Stimulated activated CD4-positive, alpha-beta T cell treated with anti-CD3 and anti-CD28 coated beads, Interleukin-12 subunit alpha, Interleukin-12 subunit beta, amount 100 ng/mL, for 24 hours (primary cell): Measurements from ENCODE around the gene MYO9A.
"Not testable (repeated sequence)": the region's sequence is repeated elsewhere in the genome, so short reads cannot be mapped to it uniquely, and the experiment has no call there.

Source experiments
- DNase-seq, 2 experiments: peaks; one replicate each; pipeline ENCODE4 v3.0.0-alpha.2; 2020; ENCODE audit warnings: low read depth in 2 of 2

The MYO9A gene

DNA sequence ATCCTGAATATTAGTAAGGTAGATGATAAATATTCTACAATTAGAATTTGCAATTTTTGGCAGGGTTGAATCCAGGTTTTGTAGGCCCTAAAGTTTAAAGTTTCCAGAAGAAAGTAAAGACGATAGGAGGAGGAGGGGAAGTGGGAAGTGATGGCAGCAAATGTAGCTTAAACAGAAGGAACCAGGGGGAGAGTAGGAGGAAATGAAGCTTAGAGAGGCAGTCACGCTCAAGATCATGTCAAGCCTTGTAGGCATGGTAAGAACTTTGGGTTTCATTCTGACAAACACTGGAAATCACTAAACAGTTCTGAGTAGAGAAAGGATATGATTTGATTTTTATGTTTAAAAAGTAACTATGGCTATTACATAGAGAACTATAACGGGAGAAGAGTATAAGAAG lies 243.7 kb downstream of the MYO9A start:
- DNase-seq: no peak

DNA sequence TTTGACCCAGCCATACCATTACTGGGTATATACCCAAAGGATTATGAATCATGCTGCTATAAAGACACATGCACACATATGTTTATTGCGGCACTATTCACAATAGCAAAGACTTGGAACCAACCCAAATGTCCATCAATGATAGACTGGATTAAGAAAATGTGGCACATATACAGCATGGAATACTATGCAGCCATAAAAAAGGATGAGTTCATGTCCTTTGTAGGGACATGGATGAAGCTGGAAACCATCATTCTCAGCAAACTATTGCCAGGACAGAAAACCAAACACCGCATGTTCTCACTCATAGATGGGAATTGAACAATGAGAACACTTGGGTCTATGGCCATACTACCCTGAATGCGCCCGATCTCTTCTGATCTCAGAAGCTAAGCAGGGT lies 259.7 kb downstream of the MYO9A start:
- DNase-seq: not testable (repeated sequence)

DNA sequence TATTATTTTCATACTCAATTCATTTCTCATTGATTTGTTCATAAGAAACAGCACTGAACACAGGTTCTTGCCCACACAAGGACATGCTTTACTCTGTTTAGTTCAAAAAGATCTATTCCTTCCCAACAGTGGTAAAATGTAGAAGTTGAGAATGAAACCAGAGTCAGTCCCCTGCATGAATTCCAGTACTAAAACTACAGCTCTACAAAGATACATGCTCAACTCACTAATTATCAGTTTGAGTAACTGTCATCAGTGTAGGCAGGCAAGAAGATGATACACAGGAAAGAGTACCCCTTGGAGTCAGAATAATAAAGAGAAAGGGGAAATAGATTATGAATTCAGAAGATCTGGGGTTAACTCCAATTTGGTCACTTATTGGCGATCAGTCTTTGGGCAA lies 264.4 kb downstream of the MYO9A start:
- no peak for DNase-seq

DNA sequence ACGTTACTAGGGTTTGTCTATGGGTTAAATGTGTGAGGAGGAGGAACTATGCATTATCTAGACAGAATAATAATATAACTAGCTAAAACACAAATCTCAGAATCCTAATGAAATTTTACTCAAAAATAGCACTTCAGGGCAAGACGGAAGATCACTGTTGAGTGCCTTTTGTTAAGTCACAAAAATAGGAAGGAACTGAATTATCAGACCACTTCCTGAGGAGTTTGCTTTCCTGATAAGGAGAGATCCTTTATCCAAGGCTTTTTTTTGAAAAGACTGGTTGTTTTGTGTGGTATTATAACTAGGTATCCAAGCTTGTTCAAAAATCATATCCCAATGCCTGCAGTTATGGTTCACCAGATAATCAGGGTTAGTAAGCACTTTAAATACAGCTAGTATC lies 273.0 kb downstream of the MYO9A start:
- no peak for DNase-seq

DNA sequence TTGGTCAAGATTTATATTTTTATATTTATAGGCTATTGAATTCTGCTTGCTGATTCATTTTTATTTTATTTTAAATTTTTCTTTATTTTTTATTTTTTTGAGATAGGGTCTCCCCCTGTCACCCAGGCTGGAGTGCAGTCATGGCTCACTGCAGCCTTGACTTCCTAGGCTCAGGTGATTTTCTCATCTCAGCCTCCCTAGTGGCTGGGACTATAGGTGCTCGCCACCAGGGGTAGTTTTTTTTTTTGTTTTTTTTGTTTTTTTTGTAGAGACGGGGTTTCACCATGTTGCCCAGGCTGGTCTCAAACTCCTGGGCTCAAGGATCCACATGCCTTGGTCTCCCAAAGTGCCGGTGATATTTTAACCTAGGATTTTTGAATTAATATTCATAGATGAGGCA lies 276.4 kb downstream of the MYO9A start:
- DNase-seq: no peak

DNA sequence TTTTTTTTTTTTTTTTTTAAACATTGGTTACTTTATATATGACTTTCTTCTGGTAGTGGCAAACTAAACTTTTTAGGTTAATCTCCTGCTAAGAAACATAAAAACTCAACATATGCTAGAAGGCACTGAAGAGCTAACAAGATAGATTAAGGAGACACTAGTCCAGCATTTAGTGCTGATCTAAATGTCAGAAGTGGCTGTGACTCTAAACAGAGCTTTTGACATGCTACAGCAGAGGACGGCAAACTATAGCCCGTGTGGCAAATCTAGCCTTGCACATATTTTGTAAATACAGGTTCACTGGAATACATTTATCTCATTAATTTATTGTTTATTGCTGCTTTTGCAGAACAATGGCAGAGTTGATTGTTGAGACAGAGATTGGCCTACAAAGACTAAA lies 287.0 kb downstream of the MYO9A start:
- DNase-seq: no peak

DNA sequence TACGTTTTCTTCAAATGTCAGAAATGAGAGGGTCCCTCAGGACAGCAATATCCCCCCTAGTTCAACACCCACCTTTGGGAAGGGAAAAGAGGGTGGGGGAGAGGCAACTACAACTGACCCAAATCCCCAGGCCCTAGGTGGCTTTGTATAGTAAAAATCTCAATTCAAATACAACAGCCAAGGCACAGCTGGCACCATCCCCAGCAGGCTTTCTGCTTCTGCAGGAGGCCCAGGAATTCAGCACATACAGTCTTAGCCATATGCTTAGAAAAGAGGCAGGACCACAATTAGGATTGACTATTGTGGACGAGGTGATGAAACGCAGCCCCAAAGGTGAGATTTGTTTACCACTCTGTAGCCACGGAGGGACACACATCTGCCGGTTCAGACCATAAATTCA lies 291.8 kb downstream of the MYO9A start:
- DNase-seq: no peak

DNA sequence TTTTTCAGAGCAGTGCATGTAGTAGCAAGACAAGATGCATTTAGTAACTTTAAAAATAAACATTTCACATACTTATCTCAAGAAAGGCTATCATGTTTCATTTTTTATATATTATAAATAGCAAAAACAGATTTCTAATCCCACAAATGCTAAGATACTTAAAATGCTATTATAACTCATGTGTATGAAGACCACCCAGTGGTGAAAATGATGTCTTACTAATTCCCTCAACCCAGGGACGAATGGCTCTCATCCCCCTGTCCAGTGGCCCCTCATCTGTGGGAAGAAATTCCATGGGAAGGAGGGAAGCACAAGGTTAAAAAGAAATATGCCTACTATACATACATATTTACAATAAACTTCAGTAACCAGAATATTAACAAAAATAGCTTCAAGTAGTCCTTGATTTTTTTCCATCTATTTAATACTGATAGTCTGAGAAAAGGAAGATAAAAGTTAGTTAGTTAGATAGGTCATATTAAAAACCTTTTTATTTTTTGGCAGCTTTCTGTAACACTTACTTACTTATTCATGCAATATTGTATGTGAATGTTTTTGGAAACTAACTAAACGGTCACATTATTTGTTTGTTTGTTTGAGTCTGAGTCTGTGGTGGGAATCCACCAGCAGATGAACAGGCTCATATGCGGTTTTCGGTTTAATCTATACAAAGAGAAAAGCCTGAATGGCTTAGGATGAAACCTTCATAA lies 292.8 kb downstream of the MYO9A start:
- DNase-seq: no peak

DNA sequence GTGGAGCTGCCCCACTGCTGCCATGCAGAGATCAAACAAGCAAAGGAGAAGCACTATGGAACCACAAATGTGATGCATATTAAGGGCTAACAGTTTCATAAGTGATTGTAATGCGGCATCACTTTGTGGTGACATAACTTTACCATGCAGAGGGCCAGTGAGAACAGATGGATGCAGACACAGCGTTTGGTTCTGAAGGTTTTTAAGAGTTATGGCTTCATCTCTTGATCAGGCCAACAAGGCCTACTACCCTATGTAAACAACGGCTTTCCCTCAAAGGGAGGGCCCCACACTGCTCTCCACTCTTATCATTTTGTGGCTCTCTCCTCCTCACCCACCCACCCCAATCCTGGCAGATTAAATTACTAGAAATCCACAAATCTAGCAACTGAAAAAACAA lies 294.1 kb downstream of the MYO9A start:
- no peak for DNase-seq

DNA sequence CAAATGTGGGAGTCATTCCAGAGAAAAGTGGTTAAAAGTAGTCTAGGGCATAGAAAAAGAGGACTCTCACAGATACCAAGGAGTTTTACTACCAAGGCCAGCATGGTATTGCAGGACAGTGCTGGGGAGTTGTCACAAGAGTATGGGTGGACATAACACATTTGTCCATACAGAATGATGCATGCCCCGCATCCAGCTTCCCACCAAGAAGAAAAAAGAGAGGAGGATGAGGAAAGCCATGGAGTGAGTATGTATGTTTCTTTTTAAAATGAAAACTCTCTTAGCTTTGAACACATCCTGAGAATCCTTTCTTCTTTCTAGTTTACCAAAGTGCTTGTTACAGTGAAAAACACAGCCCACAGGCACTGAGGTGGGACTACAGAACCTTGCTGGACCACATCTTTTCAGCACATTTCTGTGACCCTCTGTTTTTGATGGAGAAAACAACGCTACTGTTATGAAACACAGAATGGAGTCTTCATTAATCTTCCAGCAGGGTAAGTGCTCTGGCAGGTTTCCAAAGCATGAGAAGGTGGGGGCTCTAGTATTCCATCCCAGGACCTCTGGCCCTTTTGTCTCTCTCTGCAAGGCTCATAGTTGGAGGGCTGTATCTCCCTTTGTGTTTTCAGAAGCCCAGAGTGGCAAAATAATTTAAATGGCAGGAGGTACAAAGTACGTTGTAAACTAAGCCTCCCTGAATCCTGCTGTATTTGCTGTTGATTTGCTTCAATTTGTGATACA lies 294.9 kb downstream of the MYO9A start:
- DNase-seq: no peak

DNA sequence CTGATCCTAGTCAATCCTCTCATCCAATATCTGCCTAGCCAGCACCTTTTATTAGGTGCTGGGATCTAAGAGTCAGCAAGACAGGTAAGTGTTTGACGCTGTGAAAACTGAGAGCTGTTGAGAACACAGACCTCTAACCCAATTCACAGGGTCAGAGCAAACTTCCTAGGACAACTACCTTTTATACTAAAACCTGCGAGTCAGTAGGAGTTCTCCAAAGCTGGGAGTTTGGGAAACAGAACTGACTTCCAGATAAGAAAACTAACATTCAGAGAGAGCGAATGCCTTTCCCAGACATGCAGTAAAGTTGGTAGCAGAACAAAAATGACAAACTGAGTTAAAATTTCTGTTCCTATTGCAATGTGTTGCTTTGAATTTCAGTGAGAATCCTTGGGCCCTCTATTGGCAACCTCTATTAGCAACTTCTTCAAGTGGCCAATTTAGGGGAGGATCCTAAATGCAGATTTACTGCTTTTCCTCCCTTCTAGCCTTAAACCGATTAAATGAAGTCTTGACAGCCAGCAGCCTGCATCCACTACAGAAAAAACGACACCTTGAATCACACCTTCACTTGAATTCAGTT lies 296.3 kb downstream of the MYO9A start:
- DNase-seq: no peak

DNA sequence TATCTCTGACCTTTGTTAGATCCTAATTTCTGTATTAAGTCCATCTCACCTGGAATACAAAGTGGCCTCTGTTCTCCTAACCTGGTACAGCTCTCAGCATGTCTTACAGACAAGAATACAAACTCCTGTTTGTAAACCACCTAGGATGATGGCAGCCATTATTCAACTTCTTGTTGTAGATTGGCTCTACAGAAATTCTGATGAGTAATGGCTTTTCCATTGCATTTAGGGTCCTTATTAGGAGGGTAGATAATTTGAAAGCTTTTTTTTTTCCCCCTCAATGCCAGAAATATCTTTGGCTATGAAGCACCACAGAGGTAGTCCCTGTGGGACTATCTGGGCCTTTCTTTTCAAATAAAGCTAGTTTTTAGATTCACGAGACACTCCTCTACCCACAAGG lies 297.8 kb downstream of the MYO9A start:
- no peak for DNase-seq

DNA sequence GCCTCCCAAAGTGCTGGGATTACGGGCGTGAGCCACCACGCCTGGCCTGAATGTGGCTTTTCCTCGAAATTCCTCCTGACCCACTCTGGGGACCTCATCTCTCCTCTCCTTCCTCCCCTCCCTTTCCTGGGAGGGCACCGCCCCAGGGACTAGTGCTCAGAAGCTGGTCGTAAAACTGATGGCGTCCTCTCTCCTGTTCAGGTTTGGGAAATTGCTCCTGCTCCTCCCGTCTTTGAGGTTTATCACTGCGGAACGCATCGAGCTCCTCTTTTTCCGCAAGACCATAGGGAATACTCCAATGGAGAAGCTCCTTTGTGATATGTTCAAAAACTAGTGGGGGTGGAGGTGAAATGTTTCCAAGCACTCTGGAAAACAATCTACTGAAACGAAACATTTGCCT lies 300.6 kb downstream of the MYO9A start:
- no peak for DNase-seq

DNA sequence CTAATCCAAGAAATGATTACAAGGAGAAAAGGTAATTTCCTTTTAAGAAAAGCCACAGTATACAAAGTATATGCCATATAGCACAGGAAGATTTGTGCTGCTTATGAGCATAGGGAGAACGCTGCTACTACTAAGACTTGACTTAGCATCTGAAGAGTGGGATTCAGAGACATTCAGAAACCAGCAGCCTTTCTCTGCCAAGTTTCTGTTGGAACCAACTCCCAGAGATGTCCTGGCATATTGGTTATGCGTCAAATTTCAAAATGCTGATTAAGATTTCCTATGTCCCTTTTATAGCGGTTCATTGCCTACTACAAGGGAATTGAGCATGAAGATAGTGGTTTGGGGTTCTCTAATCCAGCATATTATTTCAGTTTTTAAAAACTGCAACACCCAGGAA lies 302.6 kb downstream of the MYO9A start:
- DNase-seq: no peak

DNA sequence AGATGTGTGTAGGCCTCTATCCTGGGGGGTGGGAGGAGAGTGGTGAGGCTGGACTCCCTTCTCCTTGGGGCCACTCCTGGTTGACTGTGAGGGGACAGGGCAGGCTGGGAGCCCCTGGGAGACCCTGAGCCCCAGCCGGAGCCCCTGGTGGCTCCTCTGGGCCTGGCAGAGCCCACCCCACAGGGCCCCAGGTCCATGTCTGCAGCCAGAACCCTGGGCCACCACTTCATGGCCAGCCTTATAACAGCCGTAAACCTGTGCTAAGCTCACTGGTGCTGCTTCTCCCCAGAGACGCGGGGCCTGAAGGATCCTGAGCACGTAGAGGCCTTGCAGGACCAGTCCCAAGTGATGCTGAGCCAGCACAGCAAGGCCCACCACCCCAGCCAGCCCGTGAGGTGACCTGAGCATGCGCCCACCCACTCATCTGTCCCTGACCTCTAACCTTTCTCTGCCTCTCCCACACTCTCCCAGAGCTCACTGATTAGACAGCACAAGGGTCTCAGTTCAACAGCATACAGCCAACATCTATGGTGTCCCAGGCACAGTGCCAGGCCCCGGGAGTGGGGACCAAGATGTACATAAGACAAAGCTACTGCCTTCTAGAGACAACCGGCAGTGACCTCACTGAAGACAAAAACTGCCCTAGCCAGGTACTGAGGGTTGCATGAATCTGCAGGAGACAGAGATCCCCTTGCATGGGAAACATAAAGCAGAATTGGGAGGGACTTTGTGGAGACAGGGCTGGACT lies 304.1 kb downstream of the MYO9A start:
- DNase-seq: no peak

DNA sequence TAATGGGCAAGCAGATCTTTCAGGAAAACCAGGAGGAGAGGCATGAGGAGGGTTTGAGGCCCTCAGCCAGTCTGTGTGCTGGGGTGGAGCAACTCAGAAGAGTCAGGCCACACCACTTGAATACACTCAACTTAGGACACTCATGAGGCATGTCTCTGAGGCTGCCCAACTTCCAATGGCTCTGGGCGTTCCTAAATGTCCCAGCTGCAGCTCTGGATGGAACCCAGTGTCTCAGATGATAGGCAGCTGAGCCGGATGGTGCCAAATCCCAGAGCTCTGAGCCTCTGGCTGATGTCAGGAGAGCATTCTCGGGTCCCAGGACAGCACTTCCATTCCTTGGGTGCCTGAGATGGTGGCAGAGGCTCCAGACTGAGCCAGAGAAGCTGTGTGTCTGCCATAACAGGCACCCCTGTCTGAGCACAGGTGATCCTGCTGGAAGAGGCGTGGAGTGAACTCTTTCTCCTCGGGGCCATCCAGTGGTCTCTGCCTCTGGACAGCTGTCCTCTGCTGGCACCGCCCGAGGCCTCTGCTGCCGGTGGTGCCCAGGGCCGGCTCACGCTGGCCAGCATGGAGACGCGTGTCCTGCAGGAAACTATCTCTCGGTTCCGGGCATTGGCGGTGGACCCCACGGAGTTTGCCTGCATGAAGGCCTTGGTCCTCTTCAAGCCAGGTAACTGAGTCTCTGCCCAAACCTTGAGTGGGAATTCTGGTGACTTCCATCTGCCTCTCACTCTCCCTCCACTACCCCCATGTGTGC lies 304.8 kb downstream of the MYO9A start:
- no peak for DNase-seq

DNA sequence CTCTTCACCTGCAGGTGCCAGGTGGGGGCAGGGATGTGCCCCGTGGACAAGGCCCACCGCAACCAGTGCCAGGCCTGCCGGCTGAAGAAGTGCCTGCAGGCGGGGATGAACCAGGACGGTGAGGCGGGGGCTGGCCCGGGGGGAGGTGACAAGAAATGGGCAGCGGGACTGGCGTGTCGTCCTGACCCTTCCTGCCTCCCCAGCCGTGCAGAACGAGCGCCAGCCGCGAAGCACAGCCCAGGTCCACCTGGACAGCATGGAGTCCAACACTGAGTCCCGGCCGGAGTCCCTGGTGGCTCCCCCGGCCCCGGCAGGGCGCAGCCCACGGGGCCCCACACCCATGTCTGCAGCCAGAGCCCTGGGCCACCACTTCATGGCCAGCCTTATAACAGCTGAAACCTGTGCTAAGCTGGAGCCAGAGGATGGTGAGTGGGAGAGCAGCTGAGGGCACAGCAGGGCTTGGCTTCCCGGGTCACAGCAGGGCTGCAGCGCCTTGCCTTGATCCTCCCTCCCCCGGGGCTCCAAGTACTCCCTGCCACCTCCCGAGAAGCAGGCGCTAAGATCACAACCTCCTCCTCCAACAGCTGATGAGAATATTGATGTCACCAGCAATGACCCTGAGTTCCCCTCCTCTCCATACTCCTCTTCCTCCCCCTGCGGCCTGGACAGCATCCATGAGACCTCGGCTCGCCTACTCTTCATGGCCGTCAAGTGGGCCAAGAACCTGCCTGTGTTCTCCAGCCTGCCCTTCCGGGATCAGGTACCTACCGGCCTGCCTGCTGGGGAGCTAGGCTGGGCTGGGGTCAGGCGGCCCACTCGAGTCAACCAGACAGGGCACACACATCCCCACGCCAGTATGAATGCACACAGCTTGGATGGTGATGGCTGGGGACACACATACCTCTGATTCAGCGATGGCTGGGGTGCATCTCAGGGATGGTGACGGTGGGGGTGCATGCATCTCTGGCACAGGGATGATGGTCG lies 305.9 kb downstream of the MYO9A start:
- DNase-seq: no peak

DNA sequence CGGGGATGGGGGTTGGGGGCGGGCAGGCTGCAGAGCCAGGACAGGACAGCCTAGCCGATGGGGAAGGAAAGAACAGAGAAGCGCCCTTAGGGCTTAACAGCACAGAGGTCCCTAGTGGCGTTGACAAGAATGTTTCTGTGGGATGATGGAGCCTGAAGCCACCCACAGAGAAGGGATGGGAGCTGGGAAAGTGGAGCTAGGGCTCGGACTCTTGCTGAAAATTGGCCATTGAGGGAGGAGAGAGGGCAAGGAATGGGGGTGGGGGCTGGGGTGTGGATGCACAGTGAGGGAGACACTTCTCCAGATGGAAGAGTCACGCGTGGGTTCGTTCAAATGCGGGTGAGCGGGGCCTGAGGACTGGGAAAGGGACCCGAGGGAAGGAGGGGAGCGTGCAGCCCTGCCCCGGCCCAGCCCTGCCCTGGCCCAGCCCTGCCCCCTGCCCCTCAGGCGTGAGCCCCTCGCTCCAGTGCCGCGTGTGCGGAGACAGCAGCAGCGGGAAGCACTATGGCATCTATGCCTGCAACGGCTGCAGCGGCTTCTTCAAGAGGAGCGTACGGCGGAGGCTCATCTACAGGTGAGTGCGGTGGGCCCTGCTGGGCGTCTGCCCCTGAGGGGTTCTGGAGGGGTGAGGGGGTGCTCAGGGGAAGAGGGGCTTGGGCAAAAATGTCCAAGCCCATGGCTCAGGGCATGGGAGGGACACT lies 306.8 kb downstream of the MYO9A start:
- DNase-seq: no peak

DNA sequence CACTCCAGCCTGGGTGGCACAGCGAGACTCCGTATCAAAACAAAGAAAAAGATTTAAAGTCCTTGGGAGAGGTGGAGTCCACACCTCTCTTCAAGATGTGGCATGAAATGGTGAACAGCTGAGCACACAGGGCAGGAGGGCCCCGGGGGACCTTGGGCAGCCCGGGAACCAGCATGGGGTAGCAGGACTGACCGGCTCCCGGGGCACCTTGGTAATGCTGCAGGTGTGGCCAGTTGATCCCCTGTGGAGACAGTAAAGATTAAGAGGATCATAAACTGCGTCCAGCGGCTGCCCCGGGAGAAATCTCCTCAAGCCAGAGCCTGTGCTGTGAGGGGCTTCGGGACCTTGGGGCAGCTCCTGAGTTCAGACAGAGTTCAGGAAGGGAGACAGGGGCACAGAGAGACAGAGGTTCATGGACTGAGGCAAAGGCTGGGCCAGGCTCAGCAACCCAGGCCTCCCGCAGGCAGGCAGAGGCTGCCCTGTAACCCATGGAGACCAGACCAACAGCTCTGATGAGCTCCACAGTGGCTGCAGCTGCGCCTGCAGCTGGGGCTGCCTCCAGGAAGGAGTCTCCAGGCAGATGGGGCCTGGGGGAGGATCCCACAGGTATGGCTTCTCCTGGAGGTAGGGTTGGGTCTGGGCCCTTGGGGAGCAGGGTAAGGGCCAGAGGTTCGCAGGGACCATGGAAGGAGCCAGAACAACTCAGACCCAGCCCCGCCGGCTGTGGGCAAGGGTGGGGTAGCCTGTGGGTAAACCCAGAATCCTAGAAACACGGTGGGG lies 307.5 kb downstream of the MYO9A start, which contains the start of gene NR2E3:
NR2E3 (plus strand) TSS at position 299 of the 780 bp plus-strand sequence; CDS start at position 489, 190 bp downstream.
- DNase-seq: no peak
